Lung (tissue), 12 donors: Measurements from ENCODE around the gene CSNK1G1. TPM values are rescaled to one million over a fixed set of nuclear protein-coding genes. Genes with fewer than 3 reads are reported as not detected.

Experiments used
- ATAC-seq: fragments of 200-7000 bp; cut with Tn5 transposase; one replicate; pipeline ENCODE4 v1.9.1; 2020; ENCODE audit warnings: moderate number of reproducible peaks; ENCODE audit not compliant: insufficient read depth, low FRiP score
- DNase-seq, 3 donors: peaks; one replicate each; pipeline ENCODE4 v3.0.0-alpha.2; 2013 to 2017
- H3K27ac ChIP-seq, 2 donors: one replicate each; pipeline ENCODE4 v1.5.1; 2013; ENCODE audit warnings: mild to moderate bottlenecking in 2 of 2, moderate library complexity in 2 of 2, control low read depth in 1 of 2, inconsistent platforms in 1 of 2, low read depth in 1 of 2, low read length in 1 of 2
- H3K27me3 ChIP-seq, 3 donors: one replicate each; pipeline ENCODE4 v1.5.1; 2013; ENCODE audit warnings: low read length in 2 of 3; ENCODE audit not compliant: control insufficient read depth in 3 of 3, insufficient read depth in 3 of 3
- H3K36me3 ChIP-seq, 4 donors: one replicate each; pipeline ENCODE4 v1.5.1; 2013; ENCODE audit warnings: low read length in 4 of 4, mild to moderate bottlenecking in 1 of 4, moderate library complexity in 1 of 4; ENCODE audit not compliant: control insufficient read depth in 4 of 4, insufficient read depth in 4 of 4
- H3K4me1 ChIP-seq, 5 donors: one replicate each; pipeline ENCODE4 v1.5.1; 2013; ENCODE audit warnings: low read length in 5 of 5, mild to moderate bottlenecking in 2 of 5, moderate library complexity in 1 of 5; ENCODE audit not compliant: control insufficient read depth in 5 of 5, insufficient read depth in 5 of 5
- H3K4me3 ChIP-seq: one replicate; pipeline ENCODE4 v1.5.1; 2013; ENCODE audit warnings: mild to moderate bottlenecking, control low read depth, moderate library complexity
- H3K9ac ChIP-seq, 2 donors: one replicate each; pipeline ENCODE4 v1.5.1; 2013; ENCODE audit warnings: low read length in 2 of 2, control low read depth in 1 of 2; ENCODE audit not compliant: insufficient read depth in 1 of 2
- H3K9me3 ChIP-seq, 4 donors: one replicate each; pipeline ENCODE4 v1.5.1; 2013; ENCODE audit warnings: low read length in 3 of 4, mild to moderate bottlenecking in 1 of 4, moderate library complexity in 1 of 4; ENCODE audit not compliant: control insufficient read depth in 4 of 4, insufficient read depth in 3 of 4
- WGBS, 2 donors: extraction: QIAGEN DNeasy Blood & Tissue Kit; methylation state at CpG; one replicate each; pipeline ENCODE4 v1.1.7; 2013; 5-methylcytosine and 5-hydroxymethylcytosine counted together
- polyA plus RNA-seq, 2 donors: library from polyadenylated mRNA; stranded (reverse); fragments of 200-250 nt; gene quantifications; one replicate each; pipeline ENCODE4 v1.2.1, GENCODE V29; 2013
- total RNA-seq, 2 donors: library from RNA; depleted of rRNA in 1 of 2; stranded (reverse); fragments of >200 nt in 1 of 2; gene quantifications; one replicate each; pipeline ENCODE4 v1.2.1, GENCODE V29; 2014 to 2021
- TF ChIP-seq, protein P1 (sequence below): IDR thresholded peaks from 2 replicates; pipeline ENCODE4 v1.5.1; 2012; ENCODE audit warnings: mild to moderate bottlenecking; ENCODE audit errors: control extremely low read depth, extremely low read depth
- donor health status: control.
- donor health status: control.
- donor health status: Bipolar disorder and iron deficiency.
- donor health status: healthy.
- donor health status: DM: yes; HTN: yes; CAD: no.

CSNK1G1 gene
- total and polyA plus RNA-seq, 4 donors: 3.0 to 50.4 (median 12.9) TPM

GRCh38 chr15:64249883-64250575 lies 105.9 kb downstream of the CSNK1G1 start:
- Histone ChIP-seq H3K4me3 (no peak overlapping the region), H3K36me3 (peaks cover 0 to 2% (median 0%) of the 10 kb centered on the region in 4 donors), H3K4me1 (peaks cover 0 to 3% (median 0%) of the 10 kb centered on the region in 5 donors), H3K27me3 (no peaks in the 10 kb centered on the region), H3K9ac (no peak overlapping the region), H3K9me3 (no peaks in the 10 kb centered on the region), H3K27ac (no peak overlapping the region)
- DNase-seq (no peak), ATAC-seq (no peak)
- TF ChIP-seq, protein P1, sequence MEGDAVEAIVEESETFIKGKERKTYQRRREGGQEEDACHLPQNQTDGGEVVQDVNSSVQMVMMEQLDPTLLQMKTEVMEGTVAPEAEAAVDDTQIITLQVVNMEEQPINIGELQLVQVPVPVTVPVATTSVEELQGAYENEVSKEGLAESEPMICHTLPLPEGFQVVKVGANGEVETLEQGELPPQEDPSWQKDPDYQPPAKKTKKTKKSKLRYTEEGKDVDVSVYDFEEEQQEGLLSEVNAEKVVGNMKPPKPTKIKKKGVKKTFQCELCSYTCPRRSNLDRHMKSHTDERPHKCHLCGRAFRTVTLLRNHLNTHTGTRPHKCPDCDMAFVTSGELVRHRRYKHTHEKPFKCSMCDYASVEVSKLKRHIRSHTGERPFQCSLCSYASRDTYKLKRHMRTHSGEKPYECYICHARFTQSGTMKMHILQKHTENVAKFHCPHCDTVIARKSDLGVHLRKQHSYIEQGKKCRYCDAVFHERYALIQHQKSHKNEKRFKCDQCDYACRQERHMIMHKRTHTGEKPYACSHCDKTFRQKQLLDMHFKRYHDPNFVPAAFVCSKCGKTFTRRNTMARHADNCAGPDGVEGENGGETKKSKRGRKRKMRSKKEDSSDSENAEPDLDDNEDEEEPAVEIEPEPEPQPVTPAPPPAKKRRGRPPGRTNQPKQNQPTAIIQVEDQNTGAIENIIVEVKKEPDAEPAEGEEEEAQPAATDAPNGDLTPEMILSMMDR: no peak

DNA sequence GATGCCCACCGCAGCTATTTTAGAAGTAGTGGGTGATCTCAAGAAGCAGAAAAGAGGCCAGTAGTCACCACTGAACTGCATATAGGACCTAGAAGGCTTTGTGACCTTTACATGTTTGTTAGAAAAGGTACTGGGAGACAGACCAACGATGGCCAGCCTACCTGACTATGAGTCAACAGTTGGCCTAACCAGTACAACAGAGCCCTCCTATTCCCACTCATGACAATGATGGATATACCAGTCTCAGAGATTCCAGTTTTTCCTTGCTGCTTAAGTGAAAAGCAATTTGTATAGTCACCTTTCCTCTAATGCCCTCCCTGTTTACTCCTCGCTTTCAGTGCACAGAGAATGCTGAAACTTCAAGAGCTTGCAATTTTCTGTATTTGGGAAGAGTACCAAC lies 106.6 kb downstream of the CSNK1G1 start:
- no peaks in the 10 kb centered on the region for H3K9me3 ChIP-seq
- no peak for ATAC-seq
- no peak overlapping the region for H3K9ac ChIP-seq
- peaks cover 0 to 2% (median 0%) of the 10 kb centered on the region in 4 donors for H3K36me3 ChIP-seq
- TF ChIP-seq, protein P1: no peak
- H3K4me1 ChIP-seq: peaks cover 0 to 3% (median 0%) of the 10 kb centered on the region in 5 donors
- no peak for DNase-seq
- WGBS, 2 donors: 88 to 96% methylated on average over 3 of the region's 3 CpGs
- no peak overlapping the region for H3K4me3 ChIP-seq
- peak overlapping the region in 1 of 2 donors; percentile 14 for H3K27ac ChIP-seq
- H3K27me3 ChIP-seq: no peaks in the 10 kb centered on the region

GRCh38 chr15:64247906-64248541 lies 107.9 kb downstream of the CSNK1G1 start:
- no peak overlapping the region for H3K9ac ChIP-seq
- no peak overlapping the region for H3K4me3 ChIP-seq
- no peak for ATAC-seq
- H3K27ac ChIP-seq: peak overlapping the region in 1 of 2 donors; percentile 33
- no peaks in the 10 kb centered on the region for H3K27me3 ChIP-seq
- 59 to 75% methylated on average over 2 of the region's 2 CpGs for WGBS, 2 donors
- peaks cover 0 to 2% (median 0%) of the 10 kb centered on the region in 4 donors for H3K36me3 ChIP-seq
- TF ChIP-seq, protein P1: no peak
- no peaks in the 10 kb centered on the region for H3K9me3 ChIP-seq
- H3K4me1 ChIP-seq: peaks cover 0 to 3% (median 0%) of the 10 kb centered on the region in 5 donors
- peak; percentile 12 to 42 (median 20) for DNase-seq
